ENCODE data around the gene SLC35C1.

Gene SLC35C1

GRCh38 chr11:45846974-45847910 is 42.3 kb downstream of the SLC35C1 start, which contains the start of gene CRY2:
Gene CRY2 (plus strand): TSS chr11:45847475. CDS start chr11:45847491, 16 bp downstream.
- DNase-seq (ENCODE audit: low spot score): peak; percentile 99

- peak; percentile 58 for DNase-seq (ENCODE audit: low spot score)
Observed at GRCh38 chr11:45847911-45848316, 43.0 kb downstream of the SLC35C1 start.

GRCh38 chr11:45848654-45849081 is 43.7 kb downstream of the SLC35C1 start:
- no peak for DNase-seq (ENCODE audit: low spot score)

GRCh38 chr11:45850446-45850845 is 45.5 kb downstream of the SLC35C1 start:
- no peak for DNase-seq (ENCODE audit: low spot score)

GRCh38 chr11:45851228-45851627 is 46.3 kb downstream of the SLC35C1 start:
- DNase-seq (ENCODE audit: low spot score): no peak

- DNase-seq (ENCODE audit: low spot score): peak; percentile 77
Observed at GRCh38 chr11:45852018-45852711, 47.2 kb downstream of the SLC35C1 start.

GRCh38 chr11:45852712-45853101 is 47.8 kb downstream of the SLC35C1 start:
- no peak for DNase-seq (ENCODE audit: low spot score)

DNA sequence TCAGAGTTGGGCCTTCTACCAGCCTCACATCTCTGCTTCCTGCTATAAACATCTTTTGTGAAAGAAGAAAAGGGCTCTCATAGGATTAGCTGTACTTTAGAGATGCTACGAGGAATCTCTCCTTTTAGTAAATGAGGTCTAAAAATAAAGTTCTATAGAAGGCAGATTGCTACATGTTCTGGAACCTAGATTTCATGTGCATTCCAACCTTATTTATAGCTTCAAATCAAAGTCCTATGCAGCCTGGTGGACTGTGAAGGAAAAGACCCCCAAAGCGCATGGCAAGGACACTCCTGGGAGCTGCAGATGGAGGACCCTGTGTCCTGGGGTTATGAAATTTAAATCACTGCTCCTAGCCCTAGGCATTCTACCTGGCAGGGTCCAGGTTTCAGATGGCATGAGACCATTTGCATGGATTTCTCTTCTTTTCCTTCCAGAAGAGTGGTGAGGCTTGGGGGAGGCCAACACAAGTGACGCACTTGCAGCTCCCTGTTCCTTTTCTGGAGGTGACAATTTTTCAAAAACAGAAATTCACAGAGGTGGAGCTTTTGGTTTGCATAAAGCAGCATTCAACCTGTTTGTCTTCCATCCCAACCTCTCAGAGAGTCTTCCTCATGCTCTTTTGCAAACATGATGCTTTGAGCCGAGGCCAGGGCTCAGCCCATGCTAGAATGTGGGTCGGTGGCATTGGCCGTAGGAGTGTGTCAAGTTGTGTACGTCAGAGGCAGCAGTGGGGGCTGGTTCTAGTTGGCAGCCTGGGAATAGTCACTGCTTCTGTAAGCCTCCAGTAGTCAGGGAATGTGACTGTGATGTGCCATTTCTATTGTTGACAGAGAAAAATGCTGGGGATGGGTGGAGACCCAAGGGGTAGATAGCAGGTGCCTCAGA is 48.6 kb downstream of the SLC35C1 start:
- no peak for DNase-seq (ENCODE audit: low spot score)

- no peak for DNase-seq (ENCODE audit: low spot score)
Observed at GRCh38 chr11:45855308-45855707, 50.4 kb downstream of the SLC35C1 start.

- no peak for DNase-seq (ENCODE audit: low spot score)
Observed at GRCh38 chr11:45856044-45856468, 51.1 kb downstream of the SLC35C1 start.

- DNase-seq (ENCODE audit: low spot score): peak; percentile 80
Observed at GRCh38 chr11:45857961-45858474, 53.1 kb downstream of the SLC35C1 start.

DNA sequence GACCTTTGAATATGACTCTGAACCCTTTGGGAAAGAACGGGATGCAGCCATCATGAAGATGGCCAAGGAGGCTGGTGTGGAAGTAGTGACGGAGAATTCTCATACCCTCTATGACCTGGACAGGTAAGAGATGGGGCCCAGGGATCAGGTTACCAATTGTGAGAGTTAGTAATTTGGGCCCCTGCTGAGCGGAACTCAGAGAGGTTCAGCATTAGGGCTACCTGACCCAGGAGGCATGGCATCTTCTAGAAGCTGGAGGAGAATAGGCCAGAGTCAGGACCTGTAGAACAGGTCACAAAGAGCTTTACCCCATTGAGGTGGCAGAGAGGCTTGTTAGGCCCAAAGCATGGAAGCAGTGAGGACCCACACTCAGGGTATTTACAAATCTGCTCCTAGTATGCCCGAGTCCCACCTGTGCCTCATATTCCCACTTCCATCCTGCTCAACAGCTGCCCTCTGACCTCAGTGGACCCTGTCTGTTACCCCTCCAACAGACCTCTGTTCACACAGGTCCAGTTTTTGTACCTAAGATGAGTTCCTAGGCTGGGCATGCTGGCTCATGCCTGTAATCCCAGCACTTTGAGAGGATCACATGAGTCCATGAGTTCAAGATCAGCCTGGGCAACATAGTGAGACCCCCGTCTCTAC is 53.9 kb downstream of the SLC35C1 start:
- no peak for DNase-seq (ENCODE audit: low spot score)

- peak; percentile 52 for DNase-seq (ENCODE audit: low spot score)
Observed at GRCh38 chr11:45859661-45860140, 54.8 kb downstream of the SLC35C1 start.

DNA sequence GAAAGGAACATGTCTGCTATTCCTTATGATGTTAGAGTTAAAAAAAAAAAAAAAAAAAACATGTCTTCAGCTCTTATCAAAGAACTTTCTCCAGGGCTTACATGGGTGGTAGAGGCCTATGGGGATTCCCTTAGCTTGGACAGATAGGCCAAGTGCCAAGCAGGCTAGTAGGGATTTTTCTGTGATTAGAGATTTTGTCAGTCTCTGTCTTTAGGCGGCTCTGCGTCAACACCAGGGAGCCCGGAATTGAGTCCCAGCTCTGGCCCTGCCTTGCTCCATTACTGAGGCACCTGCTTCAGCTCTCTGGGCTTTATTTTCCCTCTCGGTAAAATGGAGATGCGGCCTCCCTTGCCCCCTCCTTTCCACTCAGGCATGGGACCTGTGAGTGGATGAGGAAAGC is 55.4 kb downstream of the SLC35C1 start:
- no peak for DNase-seq (ENCODE audit: low spot score)

- DNase-seq (ENCODE audit: low spot score): no peak
Observed at GRCh38 chr11:45860764-45861510, 56.0 kb downstream of the SLC35C1 start.
